Suprapubic skin (tissue), 3 donors: ENCODE data around the gene CNN3.

Source experiments
- CTCF ChIP-seq, 2 donors: fragments of 200-600 bp in 1 of 2; fragments of 450-650 bp in 1 of 2; sonication (generic) in 1 of 2; IDR thresholded peaks; one replicate each; pipeline ENCODE4 v1.5.1; 2016 to 2019; ENCODE audit warnings: antibody characterized with exemption in 2 of 2, mild to moderate bottlenecking in 1 of 2, moderate library complexity in 1 of 2
- POLR2A ChIP-seq, 2 donors: fragments of 450-650 bp; IDR thresholded peaks; one replicate each; pipeline ENCODE4 v1.6.1; 2017; ENCODE audit warnings: antibody characterized with exemption in 2 of 2, mild to moderate bottlenecking in 2 of 2, moderate library complexity in 2 of 2

- no peak for TF ChIP-seq POLR2A (IDR thresholded peaks at IDR 0.05)
- no peak for TF ChIP-seq CTCF (IDR thresholded peaks at IDR 0.05)
These were observed 4.1 kb downstream of the CNN3 start for GRCh38 chr1:94922761-94923331.
